GM03348 (cell line): ENCODE results near the gene SCAMP4.

ENCODE experiments used
- DNase-seq: peaks from one replicate; pipeline ENCODE4 v3.0.0; 2012; ENCODE audit warnings: low spot score

Gene SCAMP4

GRCh38 chr19:1905110-1905862 lies at the start of gene SCAMP4, which contains the start of gene ADAT3:
Gene SCAMP4 (plus strand): TSS chr19:1905399. CDS start chr19:1915020, 9,621 bp downstream.
Gene ADAT3 (plus strand): TSS chr19:1905399. CDS start chr19:1912048, 6,649 bp downstream.
- peak; percentile 99 for DNase-seq

- no peak for DNase-seq
These were observed 49.4 kb upstream of the SCAMP4 start for GRCh38 chr19:1855828-1856255.

GRCh38 chr19:1856345-1856697 lies 48.9 kb upstream of the SCAMP4 start:
- no peak for DNase-seq

- DNase-seq, result peak; percentile 85
These were observed 48.2 kb upstream of the SCAMP4 start for GRCh38 chr19:1856698-1857603.

- no peak for DNase-seq
These were observed 47.4 kb upstream of the SCAMP4 start for GRCh38 chr19:1857648-1858326.

GRCh38 chr19:1858412-1859081 lies 46.7 kb upstream of the SCAMP4 start:
- DNase-seq, result no peak

GRCh38 chr19:1859331-1859781 lies 45.8 kb upstream of the SCAMP4 start:
- no peak for DNase-seq

GRCh38 chr19:1860042-1860775 lies 45.0 kb upstream of the SCAMP4 start:
- peak; percentile 76 for DNase-seq

GRCh38 chr19:1860821-1861598 lies 44.2 kb upstream of the SCAMP4 start:
- DNase-seq, result peak; percentile 24

GRCh38 chr19:1861599-1862031 lies 43.6 kb upstream of the SCAMP4 start:
- DNase-seq, result no peak

- no peak for DNase-seq
These were observed 43.2 kb upstream of the SCAMP4 start for GRCh38 chr19:1862068-1862423.

GRCh38 chr19:1862424-1863327 lies 42.5 kb upstream of the SCAMP4 start:
- peak; percentile 86 for DNase-seq

- peak; percentile 24 for DNase-seq
These were observed 41.9 kb upstream of the SCAMP4 start, which contains the start of gene KLF16 for GRCh38 chr19:1863328-1863637. Gene KLF16 (minus strand): TSS chr19:1863579. CDS start chr19:1863497, 82 bp downstream.

- peak; percentile 98 for DNase-seq
These were observed 41.3 kb upstream of the SCAMP4 start for GRCh38 chr19:1863638-1864479.

GRCh38 chr19:1864480-1865171 lies 40.6 kb upstream of the SCAMP4 start:
- DNase-seq, result peak; percentile 87

- DNase-seq, result no peak
These were observed 39.8 kb upstream of the SCAMP4 start for GRCh38 chr19:1865172-1866010.
